Stimulated activated CD8-positive, alpha-beta memory T cell treated with anti-CD3 and anti-CD28 coated beads, Interleukin-4, amount 100 ng/mL, for 24 hours (primary cell): Measurements from ENCODE around the gene CCRL2.

ENCODE experiments used
- DNase-seq: peaks from one replicate; pipeline ENCODE4 v3.0.0-alpha.2; 2020; ENCODE audit warnings: low read depth

The CCRL2 gene, protein sequence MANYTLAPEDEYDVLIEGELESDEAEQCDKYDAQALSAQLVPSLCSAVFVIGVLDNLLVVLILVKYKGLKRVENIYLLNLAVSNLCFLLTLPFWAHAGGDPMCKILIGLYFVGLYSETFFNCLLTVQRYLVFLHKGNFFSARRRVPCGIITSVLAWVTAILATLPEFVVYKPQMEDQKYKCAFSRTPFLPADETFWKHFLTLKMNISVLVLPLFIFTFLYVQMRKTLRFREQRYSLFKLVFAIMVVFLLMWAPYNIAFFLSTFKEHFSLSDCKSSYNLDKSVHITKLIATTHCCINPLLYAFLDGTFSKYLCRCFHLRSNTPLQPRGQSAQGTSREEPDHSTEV

DNA sequence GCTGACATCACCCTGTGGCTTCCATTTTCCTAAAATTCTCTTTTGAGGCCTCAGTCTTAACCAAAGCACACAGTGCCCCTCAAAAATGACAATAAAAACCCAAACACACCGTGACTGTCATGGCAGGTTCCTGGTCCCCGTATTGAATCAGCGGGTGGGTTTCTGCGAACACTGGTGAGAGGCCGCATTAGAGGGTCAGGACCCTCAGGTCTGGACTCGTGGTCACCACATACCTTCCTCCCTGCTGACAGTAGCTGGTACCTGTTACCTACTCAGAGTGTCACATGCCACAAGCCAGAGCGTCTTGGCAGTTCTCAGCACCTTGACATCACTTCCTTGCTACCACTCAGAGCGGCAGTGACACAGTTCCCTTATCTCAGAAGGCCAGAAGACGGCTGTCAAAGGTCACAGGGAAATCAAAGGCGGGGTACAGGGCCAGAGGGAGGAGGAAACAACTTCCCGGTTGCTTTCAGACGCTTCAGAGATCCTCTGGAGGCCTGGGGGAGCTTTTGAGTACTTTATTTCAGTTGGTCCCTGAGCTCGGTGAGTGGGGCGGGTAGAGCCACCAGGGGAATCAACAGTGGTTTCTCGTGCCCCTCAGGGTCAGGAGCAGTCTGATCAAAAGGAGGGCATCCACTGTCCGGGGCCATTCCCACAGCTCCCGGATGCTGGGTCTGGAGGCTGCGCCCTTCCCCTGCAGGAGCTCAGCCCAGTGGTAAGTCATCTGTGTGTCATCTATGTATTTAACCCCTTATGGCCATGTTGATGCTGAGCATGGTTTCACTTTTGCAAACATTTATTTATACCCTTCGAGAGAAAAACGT is at the start of gene CCRL2, which contains the start of gene CCR5AS:
TSS of gene CCRL2 (plus strand) at position 472 of the 824 bp plus-strand sequence. CDS start 821 bp downstream, outside the sequence.
TSS of gene CCR5AS (minus strand) at position 279 of the 824 bp plus-strand sequence.
- DNase-seq = peak; percentile 14

GRCh38 chr3:46358466-46358865 is 48.6 kb upstream of the CCRL2 start:
- no peak for DNase-seq

DNA sequence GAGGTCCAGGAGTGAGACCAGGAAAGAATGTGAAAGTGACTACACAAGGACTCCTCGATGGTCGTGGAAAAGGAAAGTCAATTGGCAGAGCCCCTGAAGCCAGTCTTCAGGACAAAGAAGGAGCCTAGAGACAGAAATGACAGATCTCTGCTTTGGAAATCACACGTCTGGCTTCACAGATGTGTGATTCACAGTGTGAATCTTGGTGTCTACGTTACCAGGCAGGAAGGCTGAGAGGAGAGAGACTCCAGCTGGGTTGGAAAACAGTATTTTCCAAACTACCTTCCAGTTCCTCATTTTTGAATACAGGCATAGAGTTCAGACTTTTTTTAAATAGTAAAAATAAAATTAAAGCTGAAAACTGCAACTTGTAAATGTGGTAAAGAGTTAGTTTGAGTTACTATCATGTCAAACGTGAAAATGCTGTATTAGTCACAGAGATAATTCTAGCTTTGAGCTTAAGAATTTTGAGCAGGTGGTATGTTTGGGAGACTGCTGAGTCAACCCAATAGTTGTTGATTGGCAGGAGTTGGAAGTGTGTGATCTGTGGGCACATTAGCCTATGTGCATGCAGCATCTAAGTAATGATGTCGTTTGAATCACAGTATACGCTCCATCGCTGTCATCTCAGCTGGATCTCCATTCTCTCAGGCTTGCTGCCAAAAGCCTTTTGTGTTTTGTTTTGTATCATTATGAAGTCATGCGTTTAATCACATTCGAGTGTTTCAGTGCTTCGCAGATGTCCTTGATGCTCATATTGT is 47.1 kb upstream of the CCRL2 start:
- no peak for DNase-seq

DNA sequence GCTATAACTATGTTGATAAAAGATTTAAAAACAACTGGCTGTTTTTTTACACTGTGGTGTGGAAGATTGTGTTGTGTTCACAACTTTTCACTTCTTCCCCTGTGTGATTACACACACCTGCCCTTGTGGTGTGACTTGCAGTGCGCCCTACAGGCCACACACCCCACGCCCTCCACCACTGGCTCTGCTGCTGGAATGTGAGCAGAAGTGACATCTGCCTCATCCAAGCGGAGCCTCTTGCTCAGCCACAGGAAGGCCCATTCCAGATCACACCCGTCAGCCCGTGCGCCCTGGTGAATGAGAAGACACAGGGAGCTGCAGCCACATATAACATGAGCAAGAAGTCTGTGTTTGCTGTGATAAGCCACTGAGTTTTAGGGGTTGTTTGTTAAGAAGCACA is 46.2 kb upstream of the CCRL2 start:
- no peak for DNase-seq

- DNase-seq = no peak
Observed at GRCh38 chr3:46361408-46362283, 45.4 kb upstream of the CCRL2 start.

GRCh38 chr3:46365041-46365440 is 42.0 kb upstream of the CCRL2 start:
- DNase-seq = no peak

- no peak for DNase-seq
Observed at GRCh38 chr3:46365737-46366524, 41.1 kb upstream of the CCRL2 start.

DNA sequence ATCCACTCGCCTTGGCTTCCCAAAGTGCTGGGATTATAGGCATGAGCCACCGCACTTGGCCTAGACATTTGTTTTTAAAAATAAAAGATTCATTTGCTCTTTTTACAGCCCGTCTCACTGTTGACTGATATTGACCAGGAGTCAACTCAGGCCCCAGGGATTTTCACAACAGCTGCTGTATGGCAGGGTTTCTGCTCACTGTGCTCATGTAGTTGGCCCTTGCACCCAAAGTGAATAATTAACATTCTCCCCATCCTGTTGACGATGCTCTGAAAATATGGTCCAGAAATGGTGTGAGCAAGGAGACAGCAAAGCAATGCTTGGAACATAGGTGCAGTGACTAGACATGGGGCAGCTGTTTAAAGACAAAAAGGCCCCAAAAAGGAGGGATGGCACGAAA is 39.2 kb upstream of the CCRL2 start:
- DNase-seq = no peak

DNA sequence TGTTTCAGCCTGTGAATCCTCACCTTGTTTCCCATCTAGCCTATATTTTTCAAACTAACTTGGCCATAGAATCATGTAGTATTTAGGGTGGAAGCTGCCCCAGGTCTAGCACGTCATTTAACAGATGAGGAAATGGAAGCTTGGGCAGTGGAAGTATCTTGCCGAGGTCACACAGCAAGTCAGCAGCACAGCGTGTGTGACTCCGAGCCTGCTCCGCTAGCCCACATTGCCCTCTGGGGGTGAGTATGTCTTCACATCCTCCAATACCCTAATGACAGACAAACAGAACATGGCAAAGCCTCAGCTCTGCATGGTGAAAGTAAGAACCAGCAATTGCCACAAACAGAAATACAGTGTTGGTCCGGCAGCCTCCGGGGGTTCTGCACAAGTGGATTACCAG is 38.5 kb upstream of the CCRL2 start:
- peak; percentile 38 for DNase-seq

DNA sequence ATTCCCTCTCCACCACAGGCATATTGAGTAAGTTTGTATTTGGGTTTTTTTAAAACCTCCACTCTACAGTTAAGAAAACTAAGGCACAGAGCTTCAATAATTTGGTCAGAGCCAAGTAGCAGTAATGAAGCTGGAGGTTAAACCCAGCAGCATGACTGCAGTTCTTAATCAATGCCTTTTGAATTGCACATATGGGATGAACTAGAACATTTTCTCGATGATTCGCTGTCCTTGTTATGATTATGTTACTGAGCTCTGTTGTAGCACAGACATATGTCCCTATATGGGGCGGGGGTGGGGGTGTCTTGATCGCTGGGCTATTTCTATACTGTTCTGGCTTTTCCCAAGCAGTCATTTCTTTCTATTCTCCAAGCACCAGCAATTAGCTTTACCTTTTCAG is 37.9 kb upstream of the CCRL2 start:
- no peak for DNase-seq

- DNase-seq = no peak
Observed at GRCh38 chr3:46369675-46370132, 37.4 kb upstream of the CCRL2 start.

- DNase-seq = no peak
Observed at GRCh38 chr3:46370839-46371518, 36.1 kb upstream of the CCRL2 start, which contains the start of gene CCR5. CCR5 (plus strand) TSS chr3:46370946; CDS start chr3:46372903, 1,957 bp downstream.

DNA sequence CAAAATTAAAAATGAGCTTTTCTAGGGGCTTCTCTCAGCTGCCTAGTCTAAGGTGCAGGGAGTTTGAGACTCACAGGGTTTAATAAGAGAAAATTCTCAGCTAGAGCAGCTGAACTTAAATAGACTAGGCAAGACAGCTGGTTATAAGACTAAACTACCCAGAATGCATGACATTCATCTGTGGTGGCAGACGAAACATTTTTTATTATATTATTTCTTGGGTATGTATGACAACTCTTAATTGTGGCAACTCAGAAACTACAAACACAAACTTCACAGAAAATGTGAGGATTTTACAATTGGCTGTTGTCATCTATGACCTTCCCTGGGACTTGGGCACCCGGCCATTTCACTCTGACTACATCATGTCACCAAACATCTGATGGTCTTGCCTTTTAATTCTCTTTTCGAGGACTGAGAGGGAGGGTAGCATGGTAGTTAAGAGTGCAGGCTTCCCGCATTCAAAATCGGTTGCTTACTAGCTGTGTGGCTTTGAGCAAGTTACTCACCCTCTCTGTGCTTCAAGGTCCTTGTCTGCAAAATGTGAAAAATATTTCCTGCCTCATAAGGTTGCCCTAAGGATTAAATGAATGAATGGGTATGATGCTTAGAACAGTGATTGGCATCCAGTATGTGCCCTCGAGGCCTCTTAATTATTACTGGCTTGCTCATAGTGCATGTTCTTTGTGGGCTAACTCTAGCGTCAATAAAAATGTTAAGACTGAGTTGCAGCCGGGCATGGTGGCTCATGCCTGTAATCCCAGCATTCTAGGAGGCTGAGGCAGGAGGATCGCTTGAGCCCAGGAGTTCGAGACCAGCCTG is 35.3 kb upstream of the CCRL2 start:
- no peak for DNase-seq

DNA sequence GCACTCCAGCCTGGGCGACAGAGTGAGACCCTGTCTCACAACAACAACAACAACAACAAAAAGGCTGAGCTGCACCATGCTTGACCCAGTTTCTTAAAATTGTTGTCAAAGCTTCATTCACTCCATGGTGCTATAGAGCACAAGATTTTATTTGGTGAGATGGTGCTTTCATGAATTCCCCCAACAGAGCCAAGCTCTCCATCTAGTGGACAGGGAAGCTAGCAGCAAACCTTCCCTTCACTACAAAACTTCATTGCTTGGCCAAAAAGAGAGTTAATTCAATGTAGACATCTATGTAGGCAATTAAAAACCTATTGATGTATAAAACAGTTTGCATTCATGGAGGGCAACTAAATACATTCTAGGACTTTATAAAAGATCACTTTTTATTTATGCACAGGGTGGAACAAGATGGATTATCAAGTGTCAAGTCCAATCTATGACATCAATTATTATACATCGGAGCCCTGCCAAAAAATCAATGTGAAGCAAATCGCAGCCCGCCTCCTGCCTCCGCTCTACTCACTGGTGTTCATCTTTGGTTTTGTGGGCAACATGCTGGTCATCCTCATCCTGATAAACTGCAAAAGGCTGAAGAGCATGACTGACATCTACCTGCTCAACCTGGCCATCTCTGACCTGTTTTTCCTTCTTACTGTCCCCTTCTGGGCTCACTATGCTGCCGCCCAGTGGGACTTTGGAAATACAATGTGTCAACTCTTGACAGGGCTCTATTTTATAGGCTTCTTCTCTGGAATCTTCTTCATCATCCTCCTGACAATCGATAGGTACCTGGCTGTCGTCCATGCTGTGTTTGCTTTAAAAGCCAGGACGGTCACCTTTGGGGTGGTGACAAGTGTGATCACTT is 34.3 kb upstream of the CCRL2 start:
- DNase-seq = no peak

- no peak for DNase-seq
Observed at GRCh38 chr3:46374755-46375154, 32.3 kb upstream of the CCRL2 start.

DNA sequence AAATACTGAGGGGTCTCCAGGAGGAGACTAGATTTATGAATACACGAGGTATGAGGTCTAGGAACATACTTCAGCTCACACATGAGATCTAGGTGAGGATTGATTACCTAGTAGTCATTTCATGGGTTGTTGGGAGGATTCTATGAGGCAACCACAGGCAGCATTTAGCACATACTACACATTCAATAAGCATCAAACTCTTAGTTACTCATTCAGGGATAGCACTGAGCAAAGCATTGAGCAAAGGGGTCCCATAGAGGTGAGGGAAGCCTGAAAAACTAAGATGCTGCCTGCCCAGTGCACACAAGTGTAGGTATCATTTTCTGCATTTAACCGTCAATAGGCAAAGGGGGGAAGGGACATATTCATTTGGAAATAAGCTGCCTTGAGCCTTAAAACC is 31.8 kb upstream of the CCRL2 start:
- DNase-seq = no peak

- DNase-seq = no peak
Observed at GRCh38 chr3:46375814-46376213, 31.2 kb upstream of the CCRL2 start.

GRCh38 chr3:46378426-46378942 is 28.6 kb upstream of the CCRL2 start:
- peak; percentile 56 for DNase-seq
